Iris pigment epithelial cell (primary cell): Measurements from ENCODE around the gene ZNF511.
A peak's percentile ranks its signal among the peaks of the same experiment; 100 is the strongest.
"Not testable (repeated sequence)": the region's sequence is repeated elsewhere in the genome, so short reads cannot be mapped to it uniquely, and the experiment has no call there.

ENCODE experiments used
- DNase-seq: peaks from one replicate; pipeline ENCODE4 v3.0.0-alpha.2; 2011; ENCODE audit warnings: low read depth

Gene ZNF511

DNA sequence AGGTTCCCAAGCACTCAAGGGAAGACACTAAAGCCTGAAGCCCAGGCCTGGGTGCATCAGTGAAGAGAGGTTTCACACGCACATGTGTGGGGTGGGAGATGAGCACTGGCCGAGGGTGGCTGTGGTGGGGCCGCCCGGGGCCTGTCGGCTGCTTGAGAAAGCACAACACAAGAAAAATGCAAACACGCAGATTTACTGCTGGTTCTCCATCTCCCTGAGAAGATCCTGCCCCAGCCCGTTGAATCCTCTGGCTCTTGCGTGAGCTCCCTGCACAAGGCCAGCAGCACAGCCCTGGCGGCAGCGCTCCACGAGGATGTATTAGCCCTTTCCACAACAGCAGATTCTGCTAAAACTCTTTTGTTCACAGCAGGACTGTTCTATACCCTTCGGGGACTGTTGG, 6.2 kb downstream of the ZNF511 start:
- DNase-seq, result no peak

DNA sequence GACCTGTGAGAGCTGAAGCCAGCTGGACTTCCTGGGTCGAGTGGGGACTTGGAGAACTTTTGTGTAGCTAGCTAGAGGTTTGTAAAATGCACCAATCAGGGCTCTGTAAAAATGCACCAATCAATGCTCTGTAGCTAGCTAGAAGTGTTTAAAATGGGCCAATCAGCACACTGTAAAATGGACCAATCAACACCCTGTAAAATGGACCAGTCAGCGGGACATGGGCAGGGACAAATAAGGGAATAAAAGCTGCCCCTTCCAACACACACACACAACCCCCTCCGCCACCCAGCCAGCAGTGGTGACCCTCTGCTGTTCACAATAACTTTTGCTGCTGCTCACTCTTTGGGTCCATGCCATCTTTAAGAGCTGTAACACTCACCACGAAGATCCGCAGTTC, 7.1 kb downstream of the ZNF511 start:
- no peak for DNase-seq

- DNase-seq, result no peak
These were observed 7.6 kb downstream of the ZNF511 start for GRCh38 chr10:133316266-133316665.

DNA sequence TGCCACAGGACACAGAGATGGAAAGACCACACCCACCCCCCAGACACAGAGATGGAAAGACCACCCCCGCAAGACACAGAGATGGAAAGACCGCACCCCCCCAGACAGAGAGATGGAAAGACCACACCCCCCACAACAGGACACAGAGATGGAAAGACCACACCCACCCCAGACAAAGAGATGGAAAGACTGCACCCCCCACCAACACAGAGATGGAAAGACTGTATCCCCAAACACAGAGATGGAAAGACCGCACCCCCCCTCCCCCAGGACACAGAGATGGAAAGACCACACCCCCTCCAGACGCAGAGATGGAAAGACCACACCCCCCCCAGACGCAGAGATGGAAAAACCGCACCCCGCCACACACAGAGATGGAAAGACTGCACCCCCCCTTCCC, 8.0 kb downstream of the ZNF511 start:
- no peak for DNase-seq

DNA sequence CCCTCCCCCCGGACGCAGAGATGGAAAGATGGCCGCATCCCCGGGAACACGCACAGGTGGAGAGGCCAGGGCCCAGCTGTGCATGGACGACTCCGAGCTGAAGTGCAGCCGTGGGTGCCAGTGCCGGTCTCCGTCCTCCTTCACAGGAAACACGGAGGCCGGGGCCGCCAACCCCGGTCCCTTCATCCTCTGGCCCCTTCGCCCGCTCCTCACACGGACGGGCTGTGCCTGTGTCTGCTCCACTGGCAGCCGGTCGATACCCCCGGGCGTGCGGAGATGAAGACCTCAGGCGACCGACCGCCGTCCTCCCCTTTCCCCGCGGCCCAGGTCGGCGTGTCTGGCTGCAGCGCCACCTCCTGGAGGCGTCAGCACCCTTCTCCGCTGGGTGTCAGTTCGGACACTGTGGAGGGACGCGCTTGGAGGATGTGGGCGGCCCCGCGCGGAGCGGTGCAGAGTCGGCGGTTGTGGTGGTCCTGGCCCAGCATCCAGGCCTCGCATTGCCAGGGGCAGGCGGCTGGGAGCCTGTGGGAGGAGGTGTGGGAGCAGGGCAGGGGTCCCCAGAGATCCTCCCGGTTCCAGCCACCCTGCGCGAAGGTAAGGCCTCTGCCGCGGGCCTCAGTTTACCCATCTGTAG, 9.9 kb downstream of the ZNF511 start:
- peak; percentile 55 for DNase-seq

GRCh38 chr10:133320852-133321422, 12.2 kb downstream of the ZNF511 start:
- DNase-seq, result not testable (repeated sequence)

- DNase-seq, result not testable (repeated sequence)
These were observed 13.5 kb downstream of the ZNF511 start for GRCh38 chr10:133322064-133322709.

GRCh38 chr10:133324198-133324792, 15.6 kb downstream of the ZNF511 start:
- peak; percentile 66 for DNase-seq

GRCh38 chr10:133324857-133325260, 16.1 kb downstream of the ZNF511 start:
- no peak for DNase-seq

GRCh38 chr10:133325440-133326222, 16.9 kb downstream of the ZNF511 start:
- no peak for DNase-seq

GRCh38 chr10:133326223-133326551, 17.5 kb downstream of the ZNF511 start:
- no peak for DNase-seq

- peak; percentile 36 for DNase-seq
These were observed 18.3 kb downstream of the ZNF511 start for GRCh38 chr10:133326745-133327650.

DNA sequence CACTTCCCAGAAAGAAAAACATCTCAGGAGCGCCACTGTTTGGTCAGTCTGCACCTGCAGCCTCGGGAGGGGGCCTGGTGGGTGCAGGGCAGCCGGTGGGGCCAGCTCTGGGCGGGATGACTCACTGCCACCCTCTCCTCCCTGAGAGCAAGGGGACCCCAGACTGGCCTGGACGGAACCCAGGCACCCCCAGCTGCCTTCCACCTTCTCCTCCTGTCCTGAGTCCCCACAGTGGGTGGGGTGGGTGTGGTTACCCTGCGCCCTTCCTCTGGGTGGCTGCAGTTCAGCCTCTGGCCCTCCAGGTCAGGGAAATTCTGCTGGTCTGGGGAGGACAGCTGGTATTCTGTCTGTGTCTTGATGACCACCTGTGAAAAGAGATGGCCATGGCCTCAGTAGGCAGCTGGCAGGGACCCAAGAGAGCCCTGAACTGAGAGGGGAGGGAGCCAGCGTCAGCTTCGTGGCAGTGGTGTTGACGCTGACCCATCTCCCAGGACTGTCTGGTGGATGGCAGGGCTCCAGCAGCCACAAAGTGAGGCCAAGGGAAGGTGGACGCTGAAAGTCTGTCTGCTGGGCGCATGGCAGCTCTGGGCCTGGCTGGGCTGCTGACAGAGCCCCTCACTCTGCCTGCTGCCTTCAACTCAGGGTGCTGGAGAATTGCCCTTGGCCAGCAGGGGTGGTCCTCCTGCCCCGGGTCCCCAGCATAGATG, 19.1 kb downstream of the ZNF511 start:
- DNase-seq, result no peak

- DNase-seq, result no peak
These were observed 19.9 kb downstream of the ZNF511 start for GRCh38 chr10:133328358-133329343.

- peak; percentile 82 for DNase-seq
These were observed 20.9 kb downstream of the ZNF511 start for GRCh38 chr10:133329491-133330202.

DNA sequence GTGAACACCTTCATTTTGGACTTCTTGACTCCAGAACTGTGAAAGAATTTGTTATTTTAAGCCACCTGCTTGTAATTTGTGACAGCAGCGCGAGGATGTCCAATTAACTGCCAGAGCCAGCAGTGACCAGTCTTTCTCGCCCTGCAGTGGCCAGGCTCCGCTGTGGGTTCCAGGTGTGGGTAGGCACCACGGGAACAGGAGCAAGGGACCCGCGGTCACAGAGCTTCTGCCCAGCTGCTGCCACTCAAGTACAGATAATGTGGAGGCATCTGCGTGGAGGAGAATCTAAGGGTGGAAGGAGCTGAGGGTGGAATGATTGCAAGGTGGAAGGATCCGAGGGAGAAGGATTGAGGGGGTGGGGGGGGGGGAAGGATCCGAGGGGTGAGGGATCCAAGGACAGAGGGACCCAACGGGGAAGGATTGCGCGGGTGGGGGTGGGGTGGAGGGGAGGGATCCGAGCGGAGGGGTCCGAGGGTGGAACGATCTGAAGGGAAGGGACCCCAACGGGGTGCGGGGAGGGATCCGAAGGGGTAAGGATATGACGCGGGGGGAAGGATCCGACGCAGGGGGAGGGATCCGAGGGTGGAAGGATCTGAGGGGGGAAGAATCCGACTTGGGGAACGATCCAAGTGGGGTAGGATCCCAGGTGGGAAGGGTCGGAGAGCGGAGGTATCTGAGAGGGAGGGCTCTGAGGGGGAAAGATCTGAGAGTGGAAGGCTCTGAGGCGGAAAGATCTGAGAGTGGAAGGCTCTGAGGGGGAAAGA, 24.4 kb downstream of the ZNF511 start:
- no peak for DNase-seq

- DNase-seq, result no peak
These were observed 26.0 kb downstream of the ZNF511 start for GRCh38 chr10:133334503-133335245.
